GM19193 (cell line): ENCODE measurements around the gene GAGE12J.
"Not testable (repeated sequence)": the region's sequence is repeated elsewhere in the genome, so short reads cannot be mapped to it uniquely, and the experiment has no call there.

Experiments used
- POLR2A ChIP-seq: IDR thresholded peaks from 4 replicates; pipeline ENCODE4 v1.6.1; 2011; ENCODE audit not compliant: insufficient read depth, insufficient read length; ENCODE audit errors: extremely low read depth

GAGE12J gene

DNA sequence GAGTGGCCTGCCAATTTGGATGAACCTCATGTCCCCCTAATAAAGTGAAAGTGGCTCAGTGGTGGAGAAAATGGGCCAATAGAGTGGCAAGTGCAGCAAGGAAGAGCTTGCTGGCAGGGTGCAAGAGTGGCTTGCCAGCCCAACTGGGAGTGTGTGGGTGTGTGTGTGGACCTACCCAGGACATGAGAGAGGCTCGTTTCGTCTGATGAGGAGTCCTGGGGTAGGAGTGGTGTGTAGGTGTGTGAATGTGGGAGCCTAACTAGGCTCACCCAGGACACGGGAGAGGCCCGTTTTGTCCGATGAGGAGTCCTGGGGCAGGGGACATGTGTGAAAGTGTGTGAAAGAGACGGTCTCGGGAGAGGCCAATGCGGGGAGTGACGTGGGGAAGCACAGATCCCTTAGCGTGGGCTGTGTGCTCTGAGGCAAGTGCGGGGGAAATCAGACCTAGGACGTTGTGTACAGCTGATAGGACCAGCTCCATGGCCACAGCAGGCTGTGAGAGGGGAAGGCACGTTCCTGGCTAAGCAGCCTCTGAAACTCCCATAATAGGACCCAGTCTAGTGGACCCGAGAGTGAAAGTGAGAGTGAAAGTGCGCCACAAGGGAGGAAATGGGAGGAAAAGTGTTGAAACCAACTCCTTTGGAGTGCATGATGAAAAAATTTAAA, 13.1 kb upstream of the GAGE12J start:
- no peak for TF ChIP-seq POLR2A

DNA sequence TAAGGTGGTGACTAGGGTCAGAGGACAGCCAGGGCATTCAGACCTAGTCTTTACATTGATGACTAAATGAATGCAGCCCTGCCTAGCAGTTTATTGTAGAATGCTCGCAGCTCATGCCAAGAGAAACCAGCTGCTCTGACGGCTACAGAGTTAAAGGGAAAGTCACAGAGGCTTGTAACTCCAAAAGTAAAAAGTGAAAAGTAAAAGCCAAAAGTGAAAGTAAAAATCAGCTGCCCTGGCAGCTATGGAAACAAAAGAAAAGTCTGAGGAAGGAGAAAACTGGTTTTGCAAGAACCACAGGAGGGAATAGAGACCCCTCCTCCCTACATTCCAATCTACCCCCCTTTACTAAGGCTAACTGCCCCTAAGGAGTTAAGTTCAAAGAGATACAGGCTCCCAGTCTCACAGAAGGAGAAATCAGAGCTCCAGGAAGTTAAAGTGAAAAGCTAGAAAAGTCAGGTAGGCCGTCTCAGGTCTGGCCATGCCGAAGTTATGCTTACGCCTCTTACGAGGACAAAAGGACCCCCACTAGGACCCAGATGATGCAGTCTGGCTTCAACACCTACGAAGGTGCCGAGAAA, 12.3 kb upstream of the GAGE12J start:
- no peak for TF ChIP-seq POLR2A

DNA sequence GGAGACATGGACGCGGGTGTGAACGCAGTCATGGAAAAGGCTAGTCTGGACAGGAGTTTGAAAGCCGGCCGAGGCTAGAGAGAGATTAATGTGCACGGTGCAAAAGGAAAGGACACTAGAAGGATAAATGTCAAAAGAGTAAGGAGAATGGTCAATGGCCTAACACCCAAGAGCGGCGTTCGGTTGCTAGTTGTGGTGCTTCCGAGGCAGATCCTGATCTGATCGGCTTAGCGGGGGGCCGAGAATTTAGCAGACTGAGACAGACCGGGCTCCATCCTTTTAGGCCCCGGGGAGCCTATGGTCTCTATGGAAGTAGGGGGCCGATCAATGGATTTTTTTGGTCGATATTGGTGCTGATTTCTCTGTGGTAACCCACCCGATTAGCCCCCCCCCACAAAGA, 11.5 kb upstream of the GAGE12J start:
- TF ChIP-seq POLR2A = no peak

DNA sequence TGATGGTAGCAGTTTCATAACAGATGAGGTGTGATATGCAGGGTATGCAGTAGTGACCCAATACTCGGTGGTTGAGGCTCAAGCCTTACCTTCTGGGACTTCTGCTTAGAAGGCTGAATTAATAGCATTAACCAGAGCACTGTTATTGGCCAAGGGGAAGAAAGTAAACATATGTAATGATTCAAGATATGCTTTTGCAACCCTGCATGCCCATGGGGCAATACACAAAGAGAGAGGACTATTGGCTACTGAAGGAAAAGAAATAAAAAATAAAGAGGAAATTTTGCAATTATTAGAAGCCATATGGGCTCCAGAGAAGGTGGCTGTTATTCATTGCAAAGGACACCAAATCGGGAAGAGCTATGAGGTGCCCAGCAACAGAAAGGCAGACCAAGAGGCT, 9.7 kb upstream of the GAGE12J start:
- no peak for TF ChIP-seq POLR2A

DNA sequence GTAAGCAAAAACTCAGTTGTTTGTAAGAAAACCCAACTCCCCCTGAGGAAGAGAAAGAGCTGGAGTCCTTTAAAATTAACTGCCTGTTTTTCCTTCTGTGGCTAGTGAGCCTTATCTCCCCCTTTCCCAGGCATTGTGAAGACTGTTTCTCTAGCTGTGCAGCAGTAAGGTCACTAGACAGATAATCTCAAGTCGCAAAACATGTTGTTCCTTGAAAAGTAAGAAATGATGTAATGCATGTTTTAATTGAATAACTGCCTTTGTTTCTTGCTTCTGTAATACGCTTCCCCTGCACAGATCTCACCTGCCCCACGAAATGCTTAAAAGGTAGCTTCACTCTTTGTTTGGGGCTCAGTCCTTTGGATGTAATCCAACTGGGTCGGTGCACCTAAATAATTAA, 5.8 kb upstream of the GAGE12J start:
- no peak for TF ChIP-seq POLR2A

DNA sequence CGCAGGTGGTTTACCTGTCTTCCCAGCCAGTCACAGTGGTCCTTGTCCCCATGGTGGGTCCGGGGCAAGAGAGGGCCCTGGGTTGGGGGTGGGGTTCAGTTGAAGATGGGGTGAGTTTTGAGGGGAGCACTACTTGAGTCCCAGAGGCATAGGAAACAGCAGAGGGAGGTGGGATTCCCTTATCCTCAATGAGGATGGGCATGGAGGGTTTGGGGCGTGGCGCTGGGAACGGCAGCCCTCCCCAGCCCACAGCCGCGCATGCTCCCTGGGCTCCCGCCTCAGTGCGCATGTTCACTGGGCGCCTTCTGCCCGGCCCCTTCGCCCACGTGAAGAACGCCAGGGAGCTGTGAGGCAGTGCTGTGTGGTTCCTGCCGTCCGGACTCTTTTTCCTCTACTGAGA, 9.4 kb downstream of the GAGE12J start, which contains the start of gene GAGE13:
TSS of gene GAGE13 (plus strand) at position 301 of the 400 bp plus-strand sequence. CDS start 1,156 bp downstream, outside the sequence.
- not testable (repeated sequence) for TF ChIP-seq POLR2A
